Stimulated activated CD8-positive, alpha-beta memory T cell treated with anti-CD3 and anti-CD28 coated beads, Interleukin-15, amount 100 ng/mL, for 1 hour (primary cell): ENCODE data around the gene SDC4.

Experiments used
- DNase-seq: peaks from one replicate; pipeline ENCODE4 v3.0.0-alpha.2; 2020; ENCODE audit warnings: low read depth

SDC4 gene

GRCh38 chr20:45343532-45344167 is 4.6 kb downstream of the SDC4 start:
- no peak for DNase-seq

DNA sequence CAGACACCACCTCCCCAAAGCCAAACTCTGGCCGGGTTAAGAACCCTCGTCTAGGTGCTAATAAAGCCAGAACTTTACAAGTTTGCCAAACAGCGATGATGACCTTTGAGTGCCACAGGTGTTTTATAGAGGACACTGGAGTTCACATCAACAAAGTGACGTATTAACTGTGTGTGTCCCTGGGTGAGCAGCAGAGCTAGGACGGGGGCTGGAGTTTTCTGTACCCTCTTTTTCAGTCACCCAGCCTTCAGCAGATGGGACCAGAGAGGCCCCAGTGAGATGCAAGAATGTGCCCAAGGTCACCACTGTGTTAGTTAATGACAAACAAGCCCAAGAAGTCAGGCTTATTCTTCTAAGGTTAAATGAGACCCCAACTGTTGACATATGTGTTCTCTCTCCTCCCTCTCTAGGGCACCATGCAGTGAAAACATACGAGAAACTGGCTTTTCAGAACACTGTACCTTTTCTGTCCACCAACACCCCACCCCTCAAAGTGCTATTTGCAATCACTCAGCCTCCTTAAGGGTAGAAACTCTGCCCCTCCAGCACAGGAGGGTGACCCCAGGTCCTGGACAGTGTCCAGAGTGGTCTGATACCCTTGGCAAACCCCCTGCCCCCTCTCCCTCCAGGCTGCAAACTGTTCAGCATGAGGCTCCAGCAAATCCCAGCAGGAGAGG is 5.2 kb downstream of the SDC4 start:
- no peak for DNase-seq

DNA sequence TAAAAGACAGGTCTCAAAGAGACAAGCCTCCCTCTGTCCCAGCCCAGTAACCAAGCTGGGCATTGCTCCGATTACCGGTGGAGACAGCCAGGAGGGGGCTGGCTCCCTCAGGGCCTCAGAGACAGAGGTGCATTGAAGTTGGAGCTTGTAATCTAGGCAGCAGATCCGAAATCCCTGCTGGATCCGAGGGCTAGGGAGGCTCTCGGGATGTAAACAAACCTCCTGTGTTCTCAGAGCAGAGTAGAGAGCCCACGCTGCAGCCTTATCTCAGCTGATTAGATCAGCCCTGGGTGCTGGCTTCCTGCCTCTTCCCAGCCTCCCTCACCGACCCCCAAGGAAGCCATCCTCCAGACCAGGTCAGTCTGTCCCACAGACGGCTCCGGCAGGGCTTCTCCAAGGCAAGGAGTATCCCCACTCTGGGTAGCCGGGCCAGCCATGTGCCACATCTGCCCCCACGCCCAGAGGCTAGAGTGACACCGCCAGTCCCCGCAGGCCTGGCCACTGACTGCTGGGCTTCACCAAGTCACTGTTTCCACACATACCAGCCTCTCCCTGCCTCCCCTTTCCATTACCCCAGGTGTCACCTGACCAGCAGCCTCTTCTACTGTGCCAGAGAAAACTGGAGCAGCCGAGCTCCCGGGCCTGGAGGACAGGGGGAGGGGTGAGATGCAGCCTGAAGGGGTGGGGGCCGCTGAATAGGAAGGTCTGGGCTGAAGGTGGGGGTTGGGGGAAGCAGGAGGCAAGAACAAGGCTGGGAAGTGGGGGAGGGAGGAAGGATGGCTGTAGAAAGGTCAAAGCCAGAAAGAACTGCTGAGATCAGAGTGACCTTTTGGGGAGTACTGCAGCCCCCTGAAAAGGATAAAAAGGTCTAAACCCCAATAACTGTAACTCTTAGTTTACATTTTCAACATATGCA is 6.0 kb downstream of the SDC4 start:
- no peak for DNase-seq

DNA sequence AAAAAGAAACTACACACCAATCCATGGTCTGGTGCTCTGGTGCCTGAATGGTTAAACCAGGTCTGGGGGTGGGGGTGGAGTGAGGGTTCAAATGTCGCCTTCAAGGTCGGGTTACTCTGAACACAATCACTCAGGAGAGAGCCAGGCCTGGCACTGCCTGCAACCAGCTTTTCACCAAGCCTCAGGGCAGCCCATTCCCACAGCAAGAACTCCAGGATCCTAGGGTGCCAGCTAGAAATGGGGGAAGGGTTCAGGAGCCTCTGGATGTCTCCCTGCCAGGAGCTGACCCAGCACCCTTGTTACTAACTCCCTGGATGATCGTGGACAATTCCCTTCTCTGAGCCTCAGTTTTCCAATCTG is 6.7 kb downstream of the SDC4 start:
- DNase-seq, result no peak

- DNase-seq, result no peak
Measured at GRCh38 chr20:45340951-45341350, 7.3 kb downstream of the SDC4 start.

- no peak for DNase-seq
Measured at GRCh38 chr20:45340236-45340847, 7.9 kb downstream of the SDC4 start.

- DNase-seq, result no peak
Measured at GRCh38 chr20:45339799-45340198, 8.4 kb downstream of the SDC4 start.

DNA sequence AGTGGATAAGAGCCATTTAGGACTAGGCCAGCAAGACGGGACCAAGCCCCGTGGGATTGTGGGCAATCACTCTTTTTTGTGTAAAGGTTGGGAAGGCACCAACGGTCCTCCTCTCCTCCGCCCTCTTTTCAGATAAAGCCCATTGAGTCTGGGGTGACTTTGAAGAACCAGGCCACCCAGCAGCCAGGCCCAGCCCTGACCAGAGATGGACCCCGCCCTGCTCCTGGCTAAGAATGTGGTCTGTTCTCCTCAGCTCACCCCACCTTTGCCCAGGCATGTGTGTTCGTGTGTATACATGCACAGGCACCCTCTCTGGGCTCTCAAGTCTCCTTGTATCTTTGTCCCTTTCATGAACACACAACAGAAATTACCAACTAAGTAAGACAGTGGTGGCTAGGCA is 9.1 kb downstream of the SDC4 start:
- DNase-seq, result no peak

DNA sequence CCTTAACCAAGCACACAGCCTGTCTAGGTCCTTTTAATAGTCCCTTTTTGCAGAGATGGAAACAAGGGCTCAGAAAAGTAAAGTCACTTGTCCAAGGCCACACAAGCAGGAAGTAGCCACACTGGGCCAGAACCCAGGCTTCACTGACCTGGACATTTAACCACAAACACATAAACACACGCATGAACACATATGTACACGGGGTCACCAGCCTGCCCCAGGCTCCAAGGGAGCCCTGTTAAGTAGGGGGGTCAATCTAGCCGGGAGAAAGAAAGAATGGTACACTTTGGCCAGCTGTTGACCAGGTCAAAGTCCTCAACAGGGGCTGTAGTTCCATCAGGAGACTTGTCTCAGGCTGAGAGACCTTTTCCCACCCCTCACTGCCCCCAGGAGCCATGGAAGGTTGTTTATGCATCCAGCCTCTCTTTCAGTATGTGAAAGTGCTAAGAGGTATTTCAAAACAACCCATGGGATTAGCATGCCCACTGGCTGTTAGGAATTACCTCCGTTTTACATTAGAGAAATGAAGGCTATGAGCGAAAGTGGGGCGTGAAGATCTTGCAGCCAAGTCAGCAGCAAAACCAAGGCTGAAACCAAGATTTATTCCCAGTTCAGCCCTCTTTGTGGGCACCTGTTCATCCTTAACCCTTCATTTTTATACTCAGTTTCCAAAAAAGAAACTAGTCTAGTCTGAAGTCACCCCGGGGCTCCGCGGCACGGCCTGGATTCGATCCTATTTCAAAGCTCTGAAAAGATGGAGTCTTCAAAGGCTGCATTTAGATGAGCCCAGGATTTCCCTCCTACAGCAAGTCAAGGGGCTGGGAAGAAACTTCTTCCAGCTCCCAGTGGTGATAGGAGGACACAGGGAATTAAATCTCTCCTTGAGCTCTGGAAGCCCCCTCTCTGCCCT is 9.8 kb downstream of the SDC4 start:
- no peak for DNase-seq

DNA sequence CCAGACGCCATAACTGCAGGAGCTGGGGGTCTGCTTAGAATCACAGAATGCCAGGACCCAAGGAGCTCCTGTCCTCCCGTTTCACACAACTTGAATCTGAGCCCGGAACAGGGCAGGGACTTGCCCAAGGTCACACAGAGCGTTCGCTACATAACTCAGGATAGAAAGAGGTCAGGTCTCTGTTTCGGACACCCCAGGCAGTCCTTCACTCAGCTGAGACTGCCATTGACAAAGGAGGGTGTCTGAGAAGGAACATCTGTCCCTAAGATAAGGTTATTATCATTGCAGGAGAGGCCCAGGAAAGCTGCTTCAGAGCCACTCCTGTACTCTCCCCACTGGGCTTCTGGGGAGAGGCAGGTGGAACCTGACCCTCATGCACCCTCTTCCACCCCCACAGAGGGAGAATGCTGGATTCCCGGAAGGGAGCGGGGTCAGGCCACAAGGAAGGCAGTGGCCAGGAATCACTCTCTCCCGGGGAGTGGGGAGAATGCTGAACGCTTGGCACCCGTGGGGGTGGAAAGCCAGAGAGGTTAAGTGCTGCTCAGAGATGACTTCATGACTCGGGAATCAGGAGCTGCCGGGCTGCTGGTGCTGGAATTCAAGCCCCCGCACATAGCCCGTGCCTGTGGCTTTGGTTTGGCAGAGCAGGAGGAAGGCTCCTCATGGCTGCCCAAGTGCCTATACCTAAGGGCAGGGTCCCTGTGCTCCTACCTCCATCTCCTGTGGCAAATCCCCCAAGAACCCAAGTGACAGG is 10.7 kb downstream of the SDC4 start:
- no peak for DNase-seq

- no peak for DNase-seq
Measured at GRCh38 chr20:45336530-45337366, 11.5 kb downstream of the SDC4 start.

GRCh38 chr20:45330476-45330875 is 17.7 kb downstream of the SDC4 start:
- no peak for DNase-seq

GRCh38 chr20:45329497-45330319 is 18.5 kb downstream of the SDC4 start:
- DNase-seq, result no peak

GRCh38 chr20:45328451-45328850 is 19.8 kb downstream of the SDC4 start:
- no peak for DNase-seq

DNA sequence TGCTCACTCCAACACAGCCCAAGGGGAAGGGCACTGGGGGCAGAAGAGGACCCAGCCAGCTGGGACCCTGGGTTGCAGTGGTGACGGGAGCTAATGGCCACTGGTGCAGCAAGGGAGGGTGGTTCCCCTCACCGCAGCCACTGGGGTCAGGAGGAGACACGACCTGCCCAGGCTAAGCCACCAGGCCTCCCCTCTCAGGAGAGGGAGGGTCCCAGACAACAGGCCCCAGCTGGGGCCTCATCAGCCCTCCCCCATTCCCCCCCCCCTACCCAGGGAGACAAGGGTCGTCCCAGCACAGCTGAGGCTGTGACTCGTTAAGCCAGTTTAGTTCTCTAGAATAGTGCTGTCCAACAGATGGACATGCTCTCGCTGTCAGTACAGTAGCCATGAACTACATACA is 22.9 kb downstream of the SDC4 start:
- DNase-seq, result no peak

GRCh38 chr20:45323731-45324130 is 24.5 kb downstream of the SDC4 start:
- DNase-seq, result no peak

DNA sequence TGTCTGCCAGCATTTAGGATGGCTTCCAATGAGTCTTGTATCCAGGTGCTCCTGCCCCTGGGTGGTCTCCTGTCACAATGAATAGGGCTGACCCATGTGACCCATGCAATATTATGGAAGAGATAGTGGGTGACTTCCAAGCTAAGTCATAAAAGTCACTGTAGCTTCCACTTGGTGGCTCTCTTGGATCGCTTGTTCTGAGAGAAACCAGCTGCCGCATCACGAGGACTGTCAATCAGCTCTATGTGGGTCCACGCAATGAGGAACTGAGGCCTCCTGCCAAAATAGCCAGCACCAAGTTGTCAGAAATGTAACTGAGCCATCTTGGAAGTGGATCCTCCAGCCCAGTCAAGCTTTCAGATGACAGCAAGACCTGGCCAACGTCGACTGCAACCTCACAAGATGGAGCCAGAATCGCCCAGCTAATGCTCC is 25.3 kb downstream of the SDC4 start:
- DNase-seq, result no peak

DNA sequence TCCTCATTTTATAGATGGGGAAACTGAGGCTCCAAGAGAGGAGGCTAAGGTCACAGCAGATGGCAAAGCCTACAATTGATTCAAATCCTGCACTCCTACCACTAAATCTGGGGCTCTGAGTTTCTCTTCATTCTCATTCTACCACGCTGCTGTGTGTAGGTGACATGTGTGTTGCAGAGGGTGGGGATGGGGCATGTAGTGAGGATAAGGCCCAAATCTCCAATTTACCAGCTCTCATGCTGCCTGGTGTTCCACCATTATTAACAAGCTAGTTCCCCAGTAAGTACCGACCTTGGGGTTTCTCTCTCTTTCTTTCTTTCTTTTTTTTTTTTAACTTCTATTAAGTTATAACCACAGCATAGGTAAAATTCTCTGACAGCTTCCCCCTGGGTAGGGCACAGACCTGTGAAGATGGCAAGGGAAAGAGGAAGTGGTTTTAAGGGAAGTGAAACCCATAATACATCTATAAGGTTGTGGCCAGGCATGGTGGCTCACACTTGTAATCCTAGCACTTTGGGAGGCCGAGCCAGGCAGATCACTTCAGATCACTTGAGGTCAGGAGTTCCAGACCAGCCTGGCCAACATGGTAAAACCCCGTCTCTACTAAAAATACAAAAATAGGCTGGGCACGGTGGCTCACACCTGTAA is 27.2 kb downstream of the SDC4 start:
- DNase-seq, result no peak
